Loucy (cell line): Measurements from ENCODE around the gene SELENOP.

Source experiments
- EZH2phosphoT487 ChIP-seq: fragments of 200-600 bp; IDR thresholded peaks from 2 replicates; pipeline ENCODE4 v1.6.1; 2018; ENCODE audit warnings: antibody characterized with exemption, mild to moderate bottlenecking, moderate library complexity, borderline replicate concordance
- TF ChIP-seq, protein P1 (sequence below): fragments of 200-600 bp; sonication (generic); conservative IDR thresholded peaks from 2 replicates; pipeline ENCODE4 v1.5.1; 2014; ENCODE audit warnings: mild to moderate bottlenecking, antibody characterized with exemption, low read length

DNA sequence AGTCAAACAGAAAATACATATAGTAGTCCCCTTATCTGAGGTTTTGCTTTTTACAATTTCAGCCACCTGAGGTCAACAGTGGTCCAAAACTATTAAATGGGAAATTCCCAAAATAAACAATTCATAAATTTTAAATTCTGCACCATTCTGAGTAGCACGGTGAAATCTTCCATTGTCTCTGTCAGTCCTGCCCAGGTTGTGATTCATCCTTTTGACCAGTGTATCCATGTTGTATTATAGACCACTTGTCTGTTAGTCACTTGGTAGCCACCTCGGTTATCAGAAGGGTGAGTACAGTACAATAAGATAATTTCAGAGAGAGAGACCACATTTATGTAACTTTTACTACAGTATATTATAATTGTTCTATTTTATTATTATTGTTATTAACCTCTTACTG, 52.2 kb downstream of the SELENOP start:
- TF ChIP-seq, protein P1, sequence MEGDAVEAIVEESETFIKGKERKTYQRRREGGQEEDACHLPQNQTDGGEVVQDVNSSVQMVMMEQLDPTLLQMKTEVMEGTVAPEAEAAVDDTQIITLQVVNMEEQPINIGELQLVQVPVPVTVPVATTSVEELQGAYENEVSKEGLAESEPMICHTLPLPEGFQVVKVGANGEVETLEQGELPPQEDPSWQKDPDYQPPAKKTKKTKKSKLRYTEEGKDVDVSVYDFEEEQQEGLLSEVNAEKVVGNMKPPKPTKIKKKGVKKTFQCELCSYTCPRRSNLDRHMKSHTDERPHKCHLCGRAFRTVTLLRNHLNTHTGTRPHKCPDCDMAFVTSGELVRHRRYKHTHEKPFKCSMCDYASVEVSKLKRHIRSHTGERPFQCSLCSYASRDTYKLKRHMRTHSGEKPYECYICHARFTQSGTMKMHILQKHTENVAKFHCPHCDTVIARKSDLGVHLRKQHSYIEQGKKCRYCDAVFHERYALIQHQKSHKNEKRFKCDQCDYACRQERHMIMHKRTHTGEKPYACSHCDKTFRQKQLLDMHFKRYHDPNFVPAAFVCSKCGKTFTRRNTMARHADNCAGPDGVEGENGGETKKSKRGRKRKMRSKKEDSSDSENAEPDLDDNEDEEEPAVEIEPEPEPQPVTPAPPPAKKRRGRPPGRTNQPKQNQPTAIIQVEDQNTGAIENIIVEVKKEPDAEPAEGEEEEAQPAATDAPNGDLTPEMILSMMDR, result no peak
- TF ChIP-seq EZH2phosphoT487, result no peak
